Measurements from ENCODE around the gene PRDM16. TPM values are rescaled to one million over a fixed set of nuclear protein-coding genes. Genes with fewer than 3 reads are reported as not detected.

The PRDM16 gene
- total and polyA plus RNA-seq, 2 of the 4 experiments (the other 2 are of a cell fraction), result 0.02 TPM; not detected in 1

- no TSS peak for BruUV-seq (replicated peaks)
These were observed 375.3 kb downstream of the PRDM16 start for GRCh38 chr1:3444298-3444697.

More at GRCh38 chr1:3444298-3444697, 375.3 kb downstream of the PRDM16 start:
- TF ChIP-seq CEBPB (IDR thresholded peaks at IDR 0.05; ENCODE audit: low read depth, low read length), result no peak
- TF ChIP-seq CTCF (conservative IDR thresholded peaks at IDR 0.05; ENCODE audit: low read depth, low read length), result no peak
- no peak for TF ChIP-seq NFE2L2 (IDR thresholded peaks at IDR 0.05; ENCODE audit: low read depth, low read length)
- H3K4me1 ChIP-seq (ENCODE audit: control insufficient read depth, insufficient read depth, low read length), result no peaks in the 10 kb centered on the region
- no peaks in the 10 kb centered on the region for H3K79me1 ChIP-seq (ENCODE audit: low read depth in 1 of 2, low read length in 2 of 2)
- no peak overlapping the region for H2AK5ac ChIP-seq (ENCODE audit: low read depth, low read length)
- H2BK15ac ChIP-seq (ENCODE audit: low read depth, low read length), result no peak overlapping the region
- no peak overlapping the region for H3K4ac ChIP-seq (ENCODE audit: low read depth, low read length)
- 93% methylated on average over 3 of the region's 18 CpGs; no CpG with 5 or more reads in 1 of the 2 experiments for WGBS, 2 experiments (ENCODE audit: extremely low coverage in 2 of 2, insufficient read length in 1 of 2)
- ChIA-PET POLR2A (ENCODE audit: unreplicated experiment) (no interaction called here), CTCF (no interaction called here)
- H4K8ac ChIP-seq (ENCODE audit: low read depth in 2 of 2, low read length in 2 of 2), result no peak overlapping the region
- H2BK5ac ChIP-seq (ENCODE audit: low read depth, low read length, poor library complexity, severe bottlenecking), result no peak overlapping the region
- H2AK9ac ChIP-seq (replicated peaks; ENCODE audit: low read depth, low read length, poor library complexity), result no peak overlapping the region
- no peak for DNase-seq
- H4K20me1 ChIP-seq (ENCODE audit: insufficient read depth, low read length), result no peaks in the 10 kb centered on the region
- no peak overlapping the region for H3K27ac ChIP-seq (ENCODE audit: insufficient read depth, low read length)
- H2BK120ac ChIP-seq (ENCODE audit: low read depth, low read length), result no peak overlapping the region
- no peak overlapping the region for H3K56ac ChIP-seq (ENCODE audit: extremely low read depth, insufficient read depth, low read length)
- H4K91ac ChIP-seq (ENCODE audit: insufficient read depth, low read depth, low read length), result no peak overlapping the region
- no peaks in the 10 kb centered on the region for H3K9me1 ChIP-seq (ENCODE audit: insufficient read depth, low read length)
- no peaks in the 10 kb centered on the region for H3K36me3 ChIP-seq (ENCODE audit: control insufficient read depth, insufficient read depth, low read length)
- no peak overlapping the region for H3K4me3 ChIP-seq (ENCODE audit: insufficient read depth, low read depth, low read length)
- dilution Hi-C loops (cut with HindIII; ENCODE audit: low sequenced_read_pairs, unreplicated experiment) (no loop called here), in situ Hi-C loops (cut with MboI; ENCODE audit: low sequenced_read_pairs) (no loop called here), intact Hi-C loops (cut with micrococcal nuclease) (no loop called here)
- no peak overlapping the region for H3K4me2 ChIP-seq (ENCODE audit: low read depth, low read length)
- H2AFZ ChIP-seq (replicated peaks; ENCODE audit: low read length, poor library complexity), result no peak overlapping the region
- no peak overlapping the region for H3K23ac ChIP-seq (ENCODE audit: low read depth, low read length)
- H3K14ac ChIP-seq (replicated peaks; ENCODE audit: low read depth, low read length), result no peak overlapping the region
- no peak overlapping the region for H3K9ac ChIP-seq (ENCODE audit: low read depth, low read length)
- ATAC-seq (ENCODE audit: low read depth), result no peak
- H3K18ac ChIP-seq (ENCODE audit: low read depth, low read length), result no peak overlapping the region
- H4K5ac ChIP-seq (ENCODE audit: low read depth, low read length), result no peak overlapping the region
- H2BK20ac ChIP-seq (ENCODE audit: low read depth, low read length), result no peak overlapping the region
- no peaks in the 10 kb centered on the region; the same call in 1 of the 2 replicates for H3K9me3 ChIP-seq (ENCODE audit: control insufficient read depth, insufficient read depth, low read length)
- H3K27me3 ChIP-seq (ENCODE audit: control insufficient read depth, insufficient read depth, low read length), result peaks cover 34% of the 10 kb centered on the region
